Gastrocnemius medialis (tissue), 4 donors: ENCODE results near the gene ZFYVE28. TPM values are rescaled to one million over a fixed set of nuclear protein-coding genes. Genes with fewer than 3 reads are reported as not detected.

Experiments used
- ATAC-seq, 2 donors: fragments of 150-250 bp; one replicate each; pipeline ENCODE4 v1.9.1; 2016
- DNase-seq, 2 donors: peaks; one replicate each; pipeline ENCODE4 v3.0.0-alpha.2; 2019
- H3K27ac ChIP-seq, 4 donors: fragments of 200-600 bp; sonication (generic); 1 replicate in 1 of 4; 2 replicates in 3 of 4; pipeline ENCODE4 v1.5.1; 2016 to 2018; ENCODE audit warnings: mild to moderate bottlenecking in 2 of 4, moderate library complexity in 1 of 4
- H3K27me3 ChIP-seq, 3 donors: fragments of 200-600 bp; sonication (generic) in 2 of 3; 1 replicate in 1 of 3; 2 replicates in 2 of 3; pipeline versions ENCODE4 v1.5.1 to v1.6.0; 2016 to 2019; ENCODE audit warnings: mild to moderate bottlenecking in 1 of 3, moderate library complexity in 1 of 3
- H3K36me3 ChIP-seq, 2 donors: fragments of 200-600 bp; sonication (generic) in 1 of 2; one replicate each; pipeline ENCODE4 v1.5.1; 2017 to 2018
- H3K4me1 ChIP-seq, 2 donors: fragments of 200-600 bp; sonication (generic) in 1 of 2; one replicate each; pipeline ENCODE4 v1.5.1; 2016 to 2017; ENCODE audit warnings: mild to moderate bottlenecking in 2 of 2
- H3K4me3 ChIP-seq, 4 donors: fragments of 200-600 bp; sonication (generic) in 3 of 4; 1 replicate in 1 of 4; 2 replicates in 3 of 4; pipeline ENCODE4 v1.5.1; 2016 to 2019; ENCODE audit warnings: mild to moderate bottlenecking in 2 of 4
- H3K9me3 ChIP-seq, 3 donors: fragments of 200-600 bp; sonication (generic) in 2 of 3; 1 replicate in 1 of 3; 2 replicates in 2 of 3; pipeline ENCODE4 v1.5.1; 2016 to 2019
- CTCF ChIP-seq, 5 experiments: fragments of 450-650 bp in 3 of 5; fragments of 200-600 bp in 2 of 5; sonication (generic) in 2 of 5; IDR thresholded peaks in 4 of 5; conservative IDR thresholded peaks in 1 of 5; 1 replicate in 4 of 5; 2 replicates in 1 of 5; pipeline ENCODE4 v1.5.1; 2016 to 2019; ENCODE audit warnings: antibody characterized with exemption in 5 of 5, mild to moderate bottlenecking in 3 of 5, moderate library complexity in 3 of 5
- POLR2A ChIP-seq, 2 donors: fragments of 450-650 bp; IDR thresholded peaks; one replicate each; pipeline ENCODE4 v1.6.1; 2017; ENCODE audit warnings: antibody characterized with exemption in 2 of 2, mild to moderate bottlenecking in 2 of 2, moderate library complexity in 2 of 2
- in situ Hi-C, 4 donors: fragments of 200-750 bp; cut with MboI; loops; one replicate each; pipeline versions ENCODE4 v1.15.0 to v1.8.0; 2017; ENCODE audit warnings: low sequenced_read_pairs in 4 of 4
- intact Hi-C: fragments of 100-400 bp; cut with DNase I; formaldehyde crosslinking; loops from one replicate; pipeline ENCODE4 v1.15.1; 2023; ENCODE audit warnings: low total_unique reads
- total RNA-seq, 4 donors: library from RNA; depleted of rRNA; stranded (reverse); fragments of >200 nt; gene quantifications; one replicate each; pipeline versions ENCODE4 v1.1.0 to v1.2.3, GENCODE V29; 2016

ZFYVE28 gene
- total RNA-seq, 4 donors from 2014 or later = 1.8 to 6.0 (median 3.4) TPM

GRCh38 chr4:2387829-2388228 lies 30.6 kb downstream of the ZFYVE28 start:
- Histone ChIP-seq H3K4me3 (no peak overlapping the region), H3K27me3 (no peaks in the 10 kb centered on the region), H3K36me3 (no peaks in the 10 kb centered on the region), H3K4me1 (no peaks in the 10 kb centered on the region), H3K27ac (no peak overlapping the region), H3K9me3 (no peaks in the 10 kb centered on the region)
- ATAC-seq (no peak), DNase-seq (no peak)
- in situ Hi-C loops (no loop called here), intact Hi-C loops (no loop called here)
- TF ChIP-seq CTCF (IDR thresholded peaks at IDR 0.05 in 4 of 5, conservative IDR thresholded peaks at IDR 0.05 in 1 of 5) (no peak), POLR2A (IDR thresholded peaks at IDR 0.05) (no peak)

DNA sequence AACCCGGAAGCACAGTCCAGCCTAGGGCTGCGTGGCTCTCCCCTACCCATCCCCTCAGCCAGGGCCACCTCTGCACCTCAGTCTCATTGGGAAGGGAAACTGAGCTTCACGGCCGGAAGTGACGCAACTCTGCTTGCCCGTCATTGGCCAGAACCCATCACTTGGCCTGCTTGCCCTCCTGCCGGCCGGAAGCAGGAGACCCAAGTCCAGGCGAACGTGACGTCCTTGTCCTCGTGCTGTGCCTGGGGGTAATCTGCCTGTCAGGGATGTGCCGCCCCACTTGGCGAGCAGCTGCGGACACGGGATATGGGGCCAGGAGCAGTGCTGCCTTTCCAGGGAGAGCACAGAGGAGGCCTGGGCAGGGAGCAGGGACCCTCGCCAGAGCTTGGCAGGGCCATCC lies 31.2 kb downstream of the ZFYVE28 start:
- no peaks in the 10 kb centered on the region for H3K36me3 ChIP-seq
- no peaks in the 10 kb centered on the region for H3K4me1 ChIP-seq
- intact Hi-C loops = no loop called here
- H3K9me3 ChIP-seq = no peaks in the 10 kb centered on the region
- no peak for TF ChIP-seq CTCF (IDR thresholded peaks at IDR 0.05 in 4 of 5, conservative IDR thresholded peaks at IDR 0.05 in 1 of 5)
- TF ChIP-seq POLR2A (IDR thresholded peaks at IDR 0.05) = no peak
- H3K4me3 ChIP-seq = no peak overlapping the region
- no peak for ATAC-seq
- in situ Hi-C loops = no loop called here
- H3K27ac ChIP-seq = no peak overlapping the region
- H3K27me3 ChIP-seq = no peaks in the 10 kb centered on the region
- DNase-seq = no peak

GRCh38 chr4:2386717-2387116 lies 31.7 kb downstream of the ZFYVE28 start:
- no peaks in the 10 kb centered on the region for H3K9me3 ChIP-seq
- H3K27me3 ChIP-seq = no peaks in the 10 kb centered on the region
- H3K27ac ChIP-seq = no peak overlapping the region
- intact Hi-C loops = no loop called here
- DNase-seq = no peak
- no peak for TF ChIP-seq CTCF (IDR thresholded peaks at IDR 0.05 in 4 of 5, conservative IDR thresholded peaks at IDR 0.05 in 1 of 5)
- TF ChIP-seq POLR2A (IDR thresholded peaks at IDR 0.05) = no peak
- no peaks in the 10 kb centered on the region for H3K4me1 ChIP-seq
- no peaks in the 10 kb centered on the region for H3K36me3 ChIP-seq
- H3K4me3 ChIP-seq = no peak overlapping the region
- no peak for ATAC-seq
- in situ Hi-C loops = no loop called here

- Histone ChIP-seq H3K4me1 (no peaks in the 10 kb centered on the region), H3K27me3 (no peaks in the 10 kb centered on the region), H3K4me3 (no peak overlapping the region), H3K9me3 (no peaks in the 10 kb centered on the region), H3K27ac (no peak overlapping the region), H3K36me3 (no peaks in the 10 kb centered on the region)
- TF ChIP-seq CTCF (IDR thresholded peaks at IDR 0.05 in 4 of 5, conservative IDR thresholded peaks at IDR 0.05 in 1 of 5) (no peak), POLR2A (IDR thresholded peaks at IDR 0.05) (no peak)
- ATAC-seq (no peak), DNase-seq (no peak)
- in situ Hi-C loops (no loop called here), intact Hi-C loops (no loop called here)
These were observed 32.9 kb downstream of the ZFYVE28 start for GRCh38 chr4:2385516-2385915.

- Histone ChIP-seq H3K27ac (no peak overlapping the region), H3K36me3 (no peaks in the 10 kb centered on the region), H3K27me3 (no peaks in the 10 kb centered on the region), H3K9me3 (no peaks in the 10 kb centered on the region), H3K4me3 (no peak overlapping the region), H3K4me1 (no peaks in the 10 kb centered on the region)
- no peak for ATAC-seq
- TF ChIP-seq POLR2A (IDR thresholded peaks at IDR 0.05) (no peak), CTCF (IDR thresholded peaks at IDR 0.05 in 4 of 5, conservative IDR thresholded peaks at IDR 0.05 in 1 of 5) (no peak)
- intact Hi-C loops (no loop called here), in situ Hi-C loops (no loop called here)
- no peak for DNase-seq
These were observed 34.2 kb downstream of the ZFYVE28 start for GRCh38 chr4:2384245-2384644.
